ENCODE measurements around the gene SPRY2.
"Not testable (repeated sequence)": the region's sequence is repeated elsewhere in the genome, so short reads cannot be mapped to it uniquely, and the experiment has no call there.

Gene SPRY2, protein sequence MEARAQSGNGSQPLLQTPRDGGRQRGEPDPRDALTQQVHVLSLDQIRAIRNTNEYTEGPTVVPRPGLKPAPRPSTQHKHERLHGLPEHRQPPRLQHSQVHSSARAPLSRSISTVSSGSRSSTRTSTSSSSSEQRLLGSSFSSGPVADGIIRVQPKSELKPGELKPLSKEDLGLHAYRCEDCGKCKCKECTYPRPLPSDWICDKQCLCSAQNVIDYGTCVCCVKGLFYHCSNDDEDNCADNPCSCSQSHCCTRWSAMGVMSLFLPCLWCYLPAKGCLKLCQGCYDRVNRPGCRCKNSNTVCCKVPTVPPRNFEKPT

DNA sequence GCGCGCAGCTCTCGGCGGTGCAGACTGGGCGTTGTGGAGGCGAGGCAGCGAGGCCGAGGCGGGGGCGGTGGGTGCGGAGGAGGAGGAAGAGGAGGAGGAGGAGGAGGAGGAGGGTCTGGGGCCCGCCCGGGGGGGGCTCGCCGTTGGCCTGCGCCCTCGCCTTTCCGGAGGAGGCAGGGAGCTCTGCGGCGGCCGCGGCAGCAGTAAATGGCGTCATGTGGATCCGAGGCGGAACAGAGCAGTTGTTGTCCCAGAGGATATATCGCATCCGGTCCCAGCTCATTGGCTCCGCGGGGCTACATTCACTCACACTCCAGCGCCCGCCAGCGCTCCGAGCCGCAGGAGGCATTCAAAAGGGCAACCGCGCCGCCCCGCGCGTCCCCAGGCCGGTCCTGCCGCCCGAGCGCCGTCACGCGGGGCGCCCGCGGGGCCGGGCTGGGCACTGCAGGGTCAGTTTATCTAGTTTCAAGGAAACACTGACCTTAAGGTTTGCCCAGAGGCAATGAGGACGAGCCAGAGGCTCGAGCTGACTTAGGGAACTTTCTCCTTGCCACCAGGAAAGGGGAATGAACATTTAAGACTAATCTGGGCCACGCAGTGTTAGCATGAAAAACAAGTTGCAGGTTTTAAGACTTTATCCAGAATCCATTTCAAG, at the start of gene SPRY2:
Gene SPRY2 (minus strand): TSS at position 26 of the 655 bp plus-strand sequence. CDS start 3,421 bp downstream, outside the sequence.
- DNase-seq (ENCODE audit: low spot score), result peak; percentile 35

- DNase-seq (ENCODE audit: low spot score), result no peak
Observed at GRCh38 chr13:80390338-80390737, 49.4 kb upstream of the SPRY2 start.

DNA sequence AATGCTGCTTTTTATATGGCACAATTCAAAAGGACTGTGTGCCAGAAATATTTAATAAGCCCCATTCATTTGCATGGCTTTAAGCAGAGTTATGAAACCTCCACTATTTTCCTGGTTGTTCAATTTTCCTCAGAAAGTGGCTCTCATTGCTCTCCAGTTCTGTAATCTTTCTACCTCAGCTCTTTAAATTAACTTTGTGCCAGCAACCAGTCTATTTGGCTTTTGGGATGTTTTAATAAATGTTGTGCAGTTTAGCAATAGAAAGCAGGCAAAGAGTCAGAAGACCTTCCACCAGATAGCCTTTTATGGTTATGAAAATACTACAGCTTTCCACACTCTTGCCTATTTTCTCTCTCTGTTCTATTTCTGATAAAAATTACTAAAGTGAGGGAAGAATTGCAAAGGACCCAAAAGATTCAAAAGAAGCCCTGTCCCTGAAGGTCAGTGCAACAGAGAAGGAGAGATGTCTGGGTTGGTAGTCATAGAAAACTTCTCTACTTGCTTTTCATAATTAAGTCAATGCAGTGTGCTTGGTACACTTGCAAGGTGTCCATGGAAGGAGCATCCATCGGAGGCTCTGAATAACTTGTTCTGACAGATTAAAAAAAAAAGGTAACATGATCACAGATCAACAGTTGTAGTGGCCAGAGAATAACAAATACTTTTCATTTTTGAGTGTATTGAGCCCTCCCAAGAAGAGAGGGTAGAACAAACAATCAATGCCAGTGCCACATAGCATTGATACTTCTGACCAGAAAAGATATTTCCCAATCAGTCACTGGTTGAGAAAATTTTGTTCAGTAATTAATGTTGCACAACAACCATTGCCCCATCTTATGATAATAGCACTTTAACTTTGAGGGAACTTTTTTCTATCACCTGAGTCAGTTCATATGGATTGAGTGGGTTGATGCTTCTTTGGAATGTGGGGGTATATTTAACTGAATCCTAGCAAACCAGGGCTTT, 48.4 kb upstream of the SPRY2 start:
- DNase-seq (ENCODE audit: low spot score), result no peak

- no peak for DNase-seq (ENCODE audit: low spot score)
Observed at GRCh38 chr13:80388506-80388905, 47.6 kb upstream of the SPRY2 start.

- no peak for DNase-seq (ENCODE audit: low spot score)
Observed at GRCh38 chr13:80386592-80386991, 45.7 kb upstream of the SPRY2 start.

DNA sequence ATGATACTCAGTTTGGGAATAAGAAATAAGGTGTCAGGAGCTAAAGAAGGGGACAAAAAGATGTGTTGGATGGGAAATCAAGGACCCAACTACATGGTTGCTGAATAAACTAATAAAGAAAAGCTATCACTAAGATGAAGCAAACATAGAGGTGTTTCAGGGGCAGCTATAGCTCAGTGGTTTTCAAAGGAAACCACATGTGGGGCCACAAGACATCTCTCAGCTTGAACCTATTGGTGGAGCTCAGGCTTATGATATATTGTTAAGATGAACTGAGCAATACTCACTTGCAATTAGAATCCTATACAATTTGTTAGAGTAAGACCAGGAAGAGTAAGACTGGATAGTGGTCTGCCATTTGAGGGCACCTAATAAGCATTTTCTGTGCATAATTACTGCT, 45.1 kb upstream of the SPRY2 start:
- DNase-seq (ENCODE audit: low spot score), result no peak

- no peak for DNase-seq (ENCODE audit: low spot score)
Observed at GRCh38 chr13:80382576-80382975, 41.6 kb upstream of the SPRY2 start.

- DNase-seq (ENCODE audit: low spot score), result no peak
Observed at GRCh38 chr13:80379245-80379644, 38.3 kb upstream of the SPRY2 start.

DNA sequence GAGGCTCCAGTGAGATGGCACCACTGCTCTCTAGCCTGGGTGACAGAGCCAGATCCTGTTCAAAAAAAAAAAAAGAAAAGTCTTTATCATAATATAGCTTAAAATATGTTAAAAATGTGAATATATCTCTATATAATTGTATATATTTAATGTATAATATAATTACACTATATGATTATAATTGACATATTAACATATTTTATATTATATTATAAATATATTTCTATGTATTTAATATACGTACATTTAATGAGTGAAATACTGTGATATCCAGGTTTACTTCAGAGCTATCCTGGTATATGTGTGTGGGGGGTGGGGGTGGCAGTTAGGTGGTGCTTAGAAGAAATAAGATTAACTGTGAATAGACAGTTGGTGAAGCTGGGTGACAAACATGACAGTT, 35.6 kb upstream of the SPRY2 start:
- DNase-seq (ENCODE audit: low spot score), result no peak

GRCh38 chr13:80374901-80375300, 34.0 kb upstream of the SPRY2 start:
- DNase-seq (ENCODE audit: low spot score), result no peak

GRCh38 chr13:80374444-80374843, 33.5 kb upstream of the SPRY2 start:
- DNase-seq (ENCODE audit: low spot score), result no peak

DNA sequence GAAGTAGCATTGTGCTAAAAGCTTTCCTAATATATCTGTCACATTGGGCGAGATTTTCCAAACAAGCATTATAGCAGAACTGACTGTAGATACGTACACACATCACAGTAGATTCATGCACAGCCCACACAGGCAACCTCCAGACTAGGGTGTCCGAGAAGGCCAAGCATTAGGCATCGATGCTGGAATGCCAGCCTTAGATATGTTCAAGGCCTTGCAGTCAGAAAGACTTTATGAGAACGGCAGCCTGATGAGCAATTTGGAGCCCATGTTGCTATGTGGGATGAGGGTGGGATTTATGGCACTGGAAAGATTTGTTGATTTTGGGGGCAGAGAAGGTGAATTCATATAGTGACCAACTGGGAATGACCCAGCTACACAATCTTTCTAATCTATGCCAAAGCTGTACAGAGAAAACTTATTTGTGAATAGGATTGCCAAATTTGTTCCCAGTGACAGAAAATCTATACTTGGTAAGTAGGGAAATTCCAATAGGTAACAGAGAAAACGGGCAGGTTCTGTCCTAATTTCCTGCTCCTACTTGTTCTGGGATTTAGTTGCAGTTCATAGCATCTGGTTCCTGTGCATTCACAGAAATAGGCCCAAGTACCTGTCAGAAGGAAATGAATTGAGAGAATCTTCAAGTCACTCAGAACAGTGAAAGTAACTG, 31.0 kb upstream of the SPRY2 start:
- no peak for DNase-seq (ENCODE audit: low spot score)

GRCh38 chr13:80367473-80367872, 26.5 kb upstream of the SPRY2 start:
- DNase-seq (ENCODE audit: low spot score), result no peak

DNA sequence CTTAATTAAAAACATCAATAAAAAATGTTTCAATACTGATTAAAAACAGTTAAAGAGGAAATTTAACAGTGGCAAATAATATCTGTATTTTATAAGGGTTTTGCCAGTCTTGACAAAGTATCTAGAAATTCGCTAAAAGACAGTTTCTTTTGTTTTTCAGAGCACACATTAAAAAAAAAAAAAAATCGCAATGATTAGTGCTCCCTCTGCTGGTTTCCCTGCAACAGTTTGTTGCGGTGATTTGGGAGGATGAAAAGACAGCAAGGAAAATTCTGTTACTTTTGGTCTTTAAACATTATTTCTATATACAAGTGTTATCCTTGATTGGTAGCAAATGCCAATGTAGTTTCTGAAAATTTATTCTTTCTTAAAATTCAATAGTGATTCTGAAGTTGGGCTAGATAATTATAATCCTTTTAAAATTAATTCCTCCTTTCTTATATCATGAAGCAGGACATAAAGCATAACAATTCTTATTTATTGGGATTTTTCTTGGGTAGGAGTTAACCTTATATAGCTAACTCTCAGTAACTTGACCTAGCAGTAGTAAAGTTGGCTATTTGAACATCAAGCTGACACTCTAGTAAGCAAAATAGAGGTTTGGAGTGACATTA, 23.1 kb upstream of the SPRY2 start:
- DNase-seq (ENCODE audit: low spot score), result no peak

DNA sequence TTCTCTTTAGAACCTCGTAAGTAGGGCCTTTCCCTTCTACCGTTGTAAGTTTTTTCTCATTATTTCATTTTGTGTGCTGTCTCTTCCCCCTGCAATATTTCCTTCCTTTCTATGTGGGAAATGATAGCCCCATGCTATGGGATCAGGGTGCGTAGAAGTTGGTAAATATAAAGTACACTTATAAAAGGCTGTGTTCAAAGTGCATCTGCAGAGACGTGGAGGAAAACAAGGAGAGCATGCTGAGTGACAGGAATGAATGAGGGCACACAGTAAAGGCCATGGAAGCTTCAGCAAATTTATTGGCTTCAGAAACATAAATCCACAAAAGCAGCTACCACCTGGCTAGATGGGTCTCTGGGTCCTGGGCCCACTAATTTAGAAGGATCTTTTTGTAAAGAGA, 21.6 kb upstream of the SPRY2 start:
- DNase-seq (ENCODE audit: low spot score), result no peak

GRCh38 chr13:80361883-80362327, 21.0 kb upstream of the SPRY2 start:
- DNase-seq (ENCODE audit: low spot score), result no peak

DNA sequence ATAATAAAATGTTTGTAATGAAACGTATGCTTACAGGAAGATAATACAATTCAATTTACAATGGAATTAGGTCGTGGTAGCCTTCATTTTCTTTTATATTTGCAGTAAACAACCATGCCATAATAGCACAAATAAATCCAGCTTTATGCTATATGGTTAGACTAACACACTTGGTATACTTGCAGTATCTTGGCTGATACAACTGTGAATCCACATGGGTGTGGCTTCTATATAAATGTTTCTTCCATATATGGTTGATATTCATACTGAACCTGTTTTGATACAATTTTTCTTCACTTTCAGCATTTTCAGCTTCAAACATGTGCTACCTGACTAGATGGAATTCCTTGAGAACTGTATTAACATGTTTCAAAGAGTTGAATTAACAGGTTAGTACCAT, 20.4 kb upstream of the SPRY2 start:
- DNase-seq (ENCODE audit: low spot score), result no peak

GRCh38 chr13:80360453-80360800, 19.5 kb upstream of the SPRY2 start:
- no peak for DNase-seq (ENCODE audit: low spot score)

- no peak for DNase-seq (ENCODE audit: low spot score)
Observed at GRCh38 chr13:80359778-80360452, 19.0 kb upstream of the SPRY2 start.

DNA sequence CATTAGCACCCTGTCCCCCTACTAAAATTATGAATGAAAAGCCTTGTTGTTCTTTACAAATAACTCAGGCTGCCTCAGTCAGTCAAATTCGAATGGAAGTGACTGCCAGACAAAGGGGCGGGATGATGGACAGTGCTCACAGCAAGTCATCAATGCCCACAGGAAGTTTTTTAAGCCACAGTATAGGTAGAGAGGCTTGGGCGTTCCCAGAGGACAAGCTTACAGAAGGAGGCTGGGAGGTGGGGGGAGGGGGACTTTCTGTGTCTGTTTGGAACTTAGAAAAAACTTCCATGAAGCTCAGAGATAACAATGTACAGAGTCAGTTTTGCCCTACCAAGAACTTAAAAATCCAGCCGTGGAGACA, 18.5 kb upstream of the SPRY2 start:
- no peak for DNase-seq (ENCODE audit: low spot score)

DNA sequence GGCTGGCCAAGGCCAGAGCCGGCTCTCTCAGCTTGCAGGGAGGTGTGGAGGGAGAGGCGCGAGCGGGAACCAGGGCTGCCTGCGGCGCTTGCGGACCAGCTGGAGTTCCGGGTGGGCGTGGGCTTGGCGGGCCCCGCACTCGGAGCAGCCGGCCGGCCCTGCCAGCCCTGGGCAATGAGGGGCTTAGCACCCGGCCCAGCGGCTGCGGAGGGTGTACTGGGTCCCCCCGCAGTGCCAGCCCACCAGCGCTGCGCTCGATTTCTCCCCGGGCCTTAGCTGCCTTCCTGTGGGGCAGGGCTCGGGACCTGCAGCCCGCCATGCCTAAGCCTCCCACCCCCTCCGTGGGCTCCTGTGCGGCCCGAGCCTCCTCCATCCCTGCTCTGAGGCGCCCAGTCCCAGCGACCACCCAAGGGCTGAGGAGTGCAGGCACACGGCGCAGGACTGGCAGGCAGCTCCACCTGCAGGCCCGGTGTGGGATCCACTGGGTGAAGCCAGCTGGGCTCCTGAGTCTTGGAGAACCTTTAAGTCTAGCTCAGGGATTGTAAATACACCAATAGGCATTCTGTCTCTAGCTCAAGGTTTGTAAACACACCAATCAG, 14.7 kb upstream of the SPRY2 start:
- DNase-seq (ENCODE audit: low spot score), result not testable (repeated sequence)

All from activated CD4-positive, alpha-beta T cell treated with anti-CD3 and anti-CD28 coated beads, Interleukin-2, Interleukin-4, amounts not matched to agents 100 ng/mL and 50 ng/mL, durations not matched to agents 16 hours and 8 hours (primary cell).